HCT116 (cell line): ENCODE results near the gene GREM2. TPM values are rescaled to one million over a fixed set of nuclear protein-coding genes. Genes with fewer than 3 reads are reported as not detected.

Experiments
- ATAC-seq: fragments of 200-7000 bp; cut with Tn5 transposase; 2 replicates; pipeline ENCODE4 v1.9.1; 2020; ENCODE audit warnings: mild to moderate bottlenecking, moderate library complexity
- BruUV-seq: library from RNA; stranded (reverse); fragments of 400-500 nt; replicated peaks from 2 replicates; lab custom pipeline; 2021; lab: Mats Ljungman, UMichigan
- CTCF ChIA-PET: fragments of 300-600 bp; sonication (Branson Sonifier 250); formaldehyde crosslinking; loops from one replicate; lab custom pipeline; 2021; ENCODE audit warnings: antibody characterized with exemption; lab: Charles Lee
- POLR2A ChIA-PET: fragments of 300-600, 350-600 bp; sonication (Branson Sonifier 250); formaldehyde crosslinking; loops from one replicate; lab custom pipeline; 2021; ENCODE audit warnings: antibody characterized with exemption; lab: Charles Lee
- RAD21 ChIA-PET, 2 experiments: fragments of 300-600 bp; sonication (Branson Sonifier 250); formaldehyde crosslinking; loops; one replicate each; lab custom pipeline; 2023; ENCODE audit warnings: low total read pairs in 2 of 2; ENCODE audit not compliant: uncharacterized antibody in 2 of 2, unreplicated experiment in 2 of 2, low non-redundant PET in 1 of 2; lab: Charles Lee
- DNase-seq: peaks from one replicate; pipeline ENCODE4 v3.0.0-alpha.2; 2010; ENCODE audit warnings: low read depth, low spot score
- H2AFZ ChIP-seq: fragments of 200-600 bp; shearing (Covaris generic), sonication (generic); 2 replicates; pipeline ENCODE4 v1.6.1; 2017; ENCODE audit warnings: low read depth, mixed run types, mixed read lengths, antibody characterized with exemption, low read length; ENCODE audit not compliant: poor library complexity, severe bottlenecking
- H3K27ac ChIP-seq: 2 replicates; pipeline ENCODE4 v1.5.1; 2012; ENCODE audit warnings: low read depth, low read length
- H3K27me3 ChIP-seq: fragments of 200-600 bp; sonication (generic); 2 replicates; pipeline ENCODE4 v1.6.1; 2016; ENCODE audit warnings: mixed run types, low read length, mixed read lengths; ENCODE audit not compliant: insufficient read depth
- H3K36me3 ChIP-seq, 2 experiments: fragments of 200-500 bp in 1 of 2; fragments of 200-600 bp in 1 of 2; sonication (Bioruptor generic) in 1 of 2; sonication (generic) in 1 of 2; 2 replicates each; pipeline versions ENCODE4 v1.5.1 to v1.6.1; 2014 to 2016; ENCODE audit warnings: low read length in 2 of 2, inconsistent platforms in 1 of 2, mixed read lengths in 1 of 2, mixed run types in 1 of 2; ENCODE audit not compliant: insufficient read depth in 2 of 2, control insufficient read depth in 1 of 2
- H3K4me1 ChIP-seq, 2 experiments: fragments of 200-600 bp in 1 of 2; sonication (generic) in 1 of 2; 2 replicates each; pipeline versions ENCODE4 v1.5.1 to v1.6.1; 2012 to 2017; ENCODE audit warnings: low read length in 2 of 2, inconsistent platforms in 1 of 2, mild to moderate bottlenecking in 1 of 2, mixed read lengths in 1 of 2, mixed run types in 1 of 2, moderate library complexity in 1 of 2; ENCODE audit not compliant: insufficient read depth in 2 of 2, control insufficient read depth in 1 of 2
- H3K4me2 ChIP-seq: fragments of 200-600 bp; sonication (generic); 2 replicates; pipeline ENCODE4 v1.6.1; 2017; ENCODE audit warnings: mixed run types, low read length, mixed read lengths
- H3K4me3 ChIP-seq, 2 experiments: fragments of 200-600 bp in 1 of 2; sonication (generic) in 1 of 2; replicated peaks in 1 of 2; 2 replicates each; pipeline ENCODE4 v1.5.1; 2011 to 2016; ENCODE audit warnings: low read length in 2 of 2, control low read depth in 1 of 2, low read depth in 1 of 2, mild to moderate bottlenecking in 1 of 2, mixed read lengths in 1 of 2, mixed run types in 1 of 2
- H3K79me2 ChIP-seq: fragments of 200-600 bp; sonication (generic); 2 replicates; pipeline ENCODE4 v1.6.1; 2017; ENCODE audit warnings: mild to moderate bottlenecking, mixed run types, low read length, moderate library complexity, mixed read lengths; ENCODE audit not compliant: insufficient read depth
- H3K9ac ChIP-seq: fragments of 200-600 bp; sonication (generic); 2 replicates; pipeline ENCODE4 v1.6.1; 2016; ENCODE audit warnings: low read length, mixed read lengths
- H3K9me2 ChIP-seq: fragments of 200-600 bp; sonication (generic), shearing (Covaris generic); 2 replicates; pipeline ENCODE4 v1.6.1; 2017; ENCODE audit warnings: mixed run types, mild to moderate bottlenecking, moderate library complexity; ENCODE audit not compliant: insufficient read depth
- H3K9me3 ChIP-seq, 2 experiments: fragments of 200-500 bp in 1 of 2; fragments of 200-600 bp in 1 of 2; sonication (Bioruptor generic) in 1 of 2; sonication (generic) in 1 of 2; 2 replicates each; pipeline ENCODE4 v1.6.1; 2014 to 2017; ENCODE audit warnings: low read length in 2 of 2, mixed read lengths in 2 of 2, inconsistent platforms in 1 of 2, low read depth in 1 of 2, mild to moderate bottlenecking in 1 of 2, mixed run types in 1 of 2, moderate library complexity in 1 of 2; ENCODE audit not compliant: control insufficient read depth in 1 of 2, insufficient read depth in 1 of 2
- H4K20me1 ChIP-seq: fragments of 200-600 bp; sonication (generic), shearing (Covaris generic); 2 replicates; pipeline ENCODE4 v1.6.1; 2017; ENCODE audit warnings: mixed run types, mild to moderate bottlenecking, moderate library complexity; ENCODE audit not compliant: insufficient read depth
- CEBPB ChIP-seq: IDR thresholded peaks from 2 replicates; pipeline ENCODE4 v1.6.1; 2012; ENCODE audit warnings: low read depth
- EGR1 ChIP-seq: IDR thresholded peaks from 2 replicates; pipeline ENCODE4 v1.6.1; 2012; ENCODE audit warnings: low read depth
- ELF1 ChIP-seq: IDR thresholded peaks from 2 replicates; pipeline ENCODE4 v1.6.1; 2012; ENCODE audit warnings: low read depth, borderline replicate concordance
- EZH2 ChIP-seq: fragments of 200-600 bp; sonication (generic); IDR thresholded peaks from 2 replicates; pipeline ENCODE4 v1.6.1; 2017; ENCODE audit warnings: antibody characterized with exemption, mixed run types
- FOSL1 ChIP-seq: IDR thresholded peaks from 2 replicates; pipeline ENCODE4 v1.6.1; 2012; ENCODE audit warnings: low read depth
- JUND ChIP-seq: IDR thresholded peaks from 2 replicates; pipeline ENCODE4 v1.6.1; 2012
- MAX ChIP-seq: IDR thresholded peaks from 2 replicates; pipeline ENCODE4 v1.6.1; 2012
- POLR2A ChIP-seq: IDR thresholded peaks from 2 replicates; pipeline ENCODE4 v1.7.0; 2011; ENCODE audit warnings: borderline replicate concordance; ENCODE audit not compliant: insufficient read depth, insufficient read length; ENCODE audit errors: extremely low read depth
- POLR2AphosphoS5 ChIP-seq: IDR thresholded peaks from 2 replicates; pipeline ENCODE4 v1.6.1; 2011; ENCODE audit warnings: mild to moderate bottlenecking, low read depth, low read length, moderate library complexity
- RAD21 ChIP-seq: IDR thresholded peaks from 2 replicates; pipeline ENCODE4 v1.6.1; 2012; ENCODE audit warnings: low read depth, mild to moderate bottlenecking
- REST ChIP-seq: IDR thresholded peaks from 2 replicates; pipeline ENCODE4 v1.6.1; 2012; ENCODE audit warnings: low read depth
- SIN3A ChIP-seq: IDR thresholded peaks from 2 replicates; pipeline ENCODE4 v1.6.1; 2012; ENCODE audit warnings: low read depth
- SP1 ChIP-seq: IDR thresholded peaks from 2 replicates; pipeline ENCODE4 v1.6.1; 2012; ENCODE audit warnings: low read depth
- TCF7L2 ChIP-seq: IDR thresholded peaks from 2 replicates; pipeline ENCODE4 v1.7.0; 2011; ENCODE audit warnings: borderline replicate concordance, inconsistent platforms; ENCODE audit not compliant: insufficient read depth, insufficient read length; ENCODE audit errors: extremely low read depth
- ZBTB33 ChIP-seq: IDR thresholded peaks from 2 replicates; pipeline ENCODE4 v1.6.1; 2011; ENCODE audit warnings: mild to moderate bottlenecking, low read length, moderate library complexity; ENCODE audit not compliant: insufficient replicate concordance; ENCODE audit errors: extremely low read depth
- ZFX ChIP-seq: fragments of 450-650 bp; IDR thresholded peaks from 2 replicates; pipeline ENCODE4 v1.6.1; 2017
- intact Hi-C: fragments of 100-400 bp; cut with micrococcal nuclease; formaldehyde crosslinking; loops from 2 replicates; pipeline ENCODE4 v1.10.0; 2022
- total RNA-seq: library from RNA; stranded (reverse); gene quantifications from one replicate; pipeline ENCODE4 v1.2.1, GENCODE V29; 2021; ENCODE audit not compliant: unreplicated experiment
- TF ChIP-seq, protein P1 (sequence below): IDR thresholded peaks from 2 replicates; pipeline ENCODE4 v1.6.1; 2012

Gene GREM2
- total RNA-seq, 1 experiment from 2014 or later, result not detected

GRCh38 chr1:240503558-240503957, 108.4 kb downstream of the GREM2 start:
- ChIA-PET RAD21 (no interaction called here), POLR2A (no interaction called here), CTCF (no interaction called here)
- Histone ChIP-seq H4K20me1 (no peaks in the 10 kb centered on the region), H3K4me3 (no peak overlapping the region), H3K9ac (no peak overlapping the region), H3K79me2 (no peaks in the 10 kb centered on the region), H2AFZ (no peak overlapping the region), H3K27me3 (no peaks in the 10 kb centered on the region), H3K4me1 (no peaks in the 10 kb centered on the region), H3K27ac (no peak overlapping the region), H3K36me3 (no peaks in the 10 kb centered on the region), H3K9me3 (peaks cover 11 to 18% of the 10 kb centered on the region in 2 experiments; a peak in 2 of 4 replicates), H3K4me2 (no peak overlapping the region), H3K9me2 (no peaks in the 10 kb centered on the region)
- DNase-seq (no peak), ATAC-seq (no peak)
- no peak for TF ChIP-seq ELF1
- no peak for TF ChIP-seq SIN3A
- BruUV-seq, result no TSS peak
- intact Hi-C loops, result no loop called here

- no TSS peak for BruUV-seq
- Histone ChIP-seq H3K9me3 (peaks cover 15 to 18% of the 10 kb centered on the region in 2 experiments; a peak in 2 of 4 replicates), H3K4me1 (no peaks in the 10 kb centered on the region), H3K36me3 (no peaks in the 10 kb centered on the region), H3K9me2 (no peaks in the 10 kb centered on the region), H3K27me3 (no peaks in the 10 kb centered on the region), H3K79me2 (no peaks in the 10 kb centered on the region), H3K27ac (no peak overlapping the region), H3K4me3 (no peak overlapping the region), H3K9ac (no peak overlapping the region), H2AFZ (no peak overlapping the region), H3K4me2 (no peak overlapping the region), H4K20me1 (no peaks in the 10 kb centered on the region)
- intact Hi-C loops, result no loop called here
- ChIA-PET RAD21 (no interaction called here), CTCF (no interaction called here), POLR2A (no interaction called here)
- DNase-seq (no peak), ATAC-seq (no peak)
- TF ChIP-seq MAX (no peak), POLR2AphosphoS5 (no peak), POLR2A (no peak), REST (no peak), EZH2 (no peak), FOSL1 (no peak), JUND (no peak), RAD21 (no peak), ZBTB33 (no peak), CEBPB (no peak), SP1 (no peak), ZFX (no peak), TCF7L2 (no peak), EGR1 (no peak)
- TF ChIP-seq, protein P1, sequence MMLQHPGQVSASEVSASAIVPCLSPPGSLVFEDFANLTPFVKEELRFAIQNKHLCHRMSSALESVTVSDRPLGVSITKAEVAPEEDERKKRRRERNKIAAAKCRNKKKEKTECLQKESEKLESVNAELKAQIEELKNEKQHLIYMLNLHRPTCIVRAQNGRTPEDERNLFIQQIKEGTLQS, result no peak
Observed at GRCh38 chr1:240503036-240503435, 108.9 kb downstream of the GREM2 start.
